Cardiac fibroblast (primary cell): Measurements from ENCODE around the gene OCSTAMP.

ENCODE experiments used
- DNase-seq, 2 donors: peaks; one replicate each; pipeline versions ENCODE4 v3.0.0 to v3.0.0-alpha.2; 2010; ENCODE audit warnings: low read depth in 2 of 2
- H3K4me3 ChIP-seq, 2 donors: replicated peaks in 1 of 2; 1 replicate in 1 of 2; 2 replicates in 1 of 2; pipeline ENCODE4 v1.5.1; 2011; ENCODE audit warnings: low read depth in 2 of 2, low read length in 2 of 2, mild to moderate bottlenecking in 2 of 2, moderate library complexity in 1 of 2
- TF ChIP-seq, protein P1 (sequence below): IDR thresholded peaks from one replicate; pipeline ENCODE4 v1.5.1; 2011; ENCODE audit warnings: low read depth, mild to moderate bottlenecking, low read length, inconsistent platforms

OCSTAMP gene

GRCh38 chr20:46568570-46569129 lies 18.2 kb upstream of the OCSTAMP start:
- TF ChIP-seq, protein P1, sequence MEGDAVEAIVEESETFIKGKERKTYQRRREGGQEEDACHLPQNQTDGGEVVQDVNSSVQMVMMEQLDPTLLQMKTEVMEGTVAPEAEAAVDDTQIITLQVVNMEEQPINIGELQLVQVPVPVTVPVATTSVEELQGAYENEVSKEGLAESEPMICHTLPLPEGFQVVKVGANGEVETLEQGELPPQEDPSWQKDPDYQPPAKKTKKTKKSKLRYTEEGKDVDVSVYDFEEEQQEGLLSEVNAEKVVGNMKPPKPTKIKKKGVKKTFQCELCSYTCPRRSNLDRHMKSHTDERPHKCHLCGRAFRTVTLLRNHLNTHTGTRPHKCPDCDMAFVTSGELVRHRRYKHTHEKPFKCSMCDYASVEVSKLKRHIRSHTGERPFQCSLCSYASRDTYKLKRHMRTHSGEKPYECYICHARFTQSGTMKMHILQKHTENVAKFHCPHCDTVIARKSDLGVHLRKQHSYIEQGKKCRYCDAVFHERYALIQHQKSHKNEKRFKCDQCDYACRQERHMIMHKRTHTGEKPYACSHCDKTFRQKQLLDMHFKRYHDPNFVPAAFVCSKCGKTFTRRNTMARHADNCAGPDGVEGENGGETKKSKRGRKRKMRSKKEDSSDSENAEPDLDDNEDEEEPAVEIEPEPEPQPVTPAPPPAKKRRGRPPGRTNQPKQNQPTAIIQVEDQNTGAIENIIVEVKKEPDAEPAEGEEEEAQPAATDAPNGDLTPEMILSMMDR, result no peak
- no peak overlapping the region for H3K4me3 ChIP-seq
- DNase-seq, result peak; percentile 64 to 92

DNA sequence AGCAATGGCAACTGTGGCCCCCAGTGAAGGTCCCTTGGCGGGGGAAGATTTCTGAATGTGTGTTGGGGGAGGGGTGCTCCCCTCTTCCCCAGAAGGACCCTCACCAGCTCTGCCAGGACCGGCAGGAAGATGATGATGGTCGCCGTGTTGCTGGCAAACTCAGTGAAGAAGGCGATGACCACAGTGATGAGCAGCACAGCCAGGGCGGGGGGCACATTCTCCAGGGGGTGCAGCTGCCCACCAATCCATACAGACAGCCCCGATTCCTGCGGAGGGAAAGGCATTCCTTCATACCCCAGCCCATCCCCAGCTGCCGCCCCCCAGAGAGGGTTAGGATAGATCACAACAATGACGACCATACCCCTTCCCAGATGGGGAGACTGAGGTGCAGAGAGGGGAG lies 15.7 kb upstream of the OCSTAMP start:
- no peak for DNase-seq
- no peak overlapping the region for H3K4me3 ChIP-seq
- TF ChIP-seq, protein P1, result no peak

- DNase-seq, result no peak
- TF ChIP-seq, protein P1, result no peak
Measured at GRCh38 chr20:46564241-46564957, 13.9 kb upstream of the OCSTAMP start.

DNA sequence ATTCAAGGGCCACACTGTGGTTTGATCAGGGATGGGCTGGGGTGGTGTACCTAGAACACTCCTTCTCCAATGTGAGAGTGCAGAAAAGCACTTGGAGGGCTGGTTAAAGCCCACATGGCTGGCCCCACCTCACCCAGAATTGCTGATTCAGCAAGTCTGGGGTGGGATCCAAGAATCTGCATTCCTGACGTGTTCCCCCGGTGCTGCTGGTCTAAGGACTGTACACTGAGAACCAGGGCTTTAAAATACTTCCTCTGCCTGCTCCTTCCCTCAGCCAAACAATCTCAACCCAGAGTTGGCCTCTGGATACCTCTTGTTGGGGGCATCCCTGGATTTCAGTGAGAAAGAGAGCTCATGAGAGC lies 13.4 kb upstream of the OCSTAMP start:
- DNase-seq, result no peak
- TF ChIP-seq, protein P1, result no peak
- no peak overlapping the region for H3K4me3 ChIP-seq

More at GRCh38 chr20:46564241-46564957, 13.9 kb upstream of the OCSTAMP start:
- no peak overlapping the region for H3K4me3 ChIP-seq

- no peak for DNase-seq
- H3K4me3 ChIP-seq, result no peak overlapping the region
- TF ChIP-seq, protein P1, result no peak
Measured at GRCh38 chr20:46563170-46563859, 12.9 kb upstream of the OCSTAMP start.

- TF ChIP-seq, protein P1, result peak; percentile 83
- peak; percentile 67 to 68 for DNase-seq
- H3K4me3 ChIP-seq, result peak overlapping the region in 1 of 2 donors; percentile 4
Measured at GRCh38 chr20:46562373-46563169, 12.1 kb upstream of the OCSTAMP start.
